GF-D8 (cell line): ENCODE data around the gene DCBLD1.
"Not testable (repeated sequence)": the region's sequence is repeated elsewhere in the genome, so short reads cannot be mapped to it uniquely, and the experiment has no call there.

ENCODE experiments used
- DNase-seq: peaks from one replicate; lab custom pipeline; 2025; lab: John Stamatoyannopoulos, UW

DCBLD1 gene

DNA sequence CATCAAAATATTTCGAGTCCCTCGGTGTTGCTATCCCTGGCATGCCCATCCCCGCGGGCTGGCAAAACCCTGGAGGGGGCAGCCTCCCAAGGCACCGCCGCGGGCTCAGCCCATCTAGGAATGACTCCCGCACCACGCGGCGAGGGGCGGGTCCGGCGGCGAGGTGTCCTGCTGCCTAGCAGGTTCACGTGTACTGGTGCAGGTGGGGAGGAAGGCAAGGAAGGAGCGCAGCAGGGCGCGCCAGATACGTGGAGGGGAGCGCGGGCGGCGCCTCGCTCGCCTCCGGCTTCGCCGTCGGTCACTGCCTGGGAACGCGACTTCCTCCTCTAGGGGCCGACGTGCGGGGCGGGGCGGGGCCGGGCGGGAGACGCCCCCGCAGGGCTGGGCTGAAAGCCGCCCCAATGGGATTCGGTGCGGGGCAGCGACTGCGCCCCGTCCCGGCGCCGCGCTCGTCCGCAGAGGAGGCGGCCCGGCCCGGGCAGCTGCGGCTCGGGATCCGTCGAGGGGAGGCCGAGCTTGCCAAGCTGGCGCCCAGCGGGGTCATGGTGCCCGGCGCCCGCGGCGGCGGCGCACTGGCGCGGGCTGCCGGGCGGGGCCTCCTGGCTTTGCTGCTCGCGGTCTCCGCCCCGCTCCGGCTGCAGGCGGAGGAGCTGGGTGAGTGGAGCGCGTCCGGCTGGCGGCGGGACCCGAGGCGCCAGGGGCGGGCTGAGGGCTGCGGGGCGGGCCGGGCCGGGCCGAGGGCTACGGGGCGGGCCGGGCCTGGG is at the start of gene DCBLD1:
DCBLD1 (plus strand) TSS at position 435 of the 764 bp plus-strand sequence; CDS start at position 543, 108 bp downstream.
- no peak for DNase-seq

DNA sequence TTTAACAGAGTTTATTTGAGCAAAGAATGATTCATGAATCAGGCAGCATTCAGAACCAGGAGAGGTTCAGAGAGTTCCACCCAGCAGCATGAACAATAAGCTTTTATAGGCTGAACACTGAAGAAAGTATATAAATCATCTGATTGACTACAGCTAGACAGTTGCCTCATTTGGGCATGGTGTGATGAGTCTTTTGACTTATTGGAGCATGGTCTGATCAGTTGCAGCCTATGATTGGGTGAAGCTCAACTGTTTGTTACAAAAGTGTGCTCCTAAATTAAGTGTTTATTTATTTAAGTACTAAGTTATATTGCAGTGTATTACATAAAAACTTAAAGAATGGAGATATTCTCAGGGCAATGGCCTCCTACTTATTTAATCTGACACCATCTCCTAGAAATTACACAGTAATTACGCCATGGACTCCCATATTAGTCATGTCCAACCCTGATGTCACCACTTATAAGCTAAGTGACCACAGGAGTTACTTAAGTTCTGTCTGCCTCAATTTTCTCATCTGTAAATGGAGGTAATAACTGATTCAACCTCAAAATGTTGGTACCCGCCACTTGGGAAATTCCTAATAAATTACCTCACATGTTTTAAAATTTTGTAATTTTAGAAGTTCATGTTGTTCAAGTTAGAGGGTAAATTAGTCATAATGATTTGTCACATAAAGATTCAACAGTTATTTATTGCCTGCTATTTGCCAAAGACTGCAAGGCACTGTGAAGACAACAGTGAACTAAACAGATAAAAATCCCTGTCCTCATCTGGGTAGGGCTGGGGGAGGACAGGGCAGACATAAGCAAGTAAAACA is 41.6 kb upstream of the DCBLD1 start:
- no peak for DNase-seq

DNA sequence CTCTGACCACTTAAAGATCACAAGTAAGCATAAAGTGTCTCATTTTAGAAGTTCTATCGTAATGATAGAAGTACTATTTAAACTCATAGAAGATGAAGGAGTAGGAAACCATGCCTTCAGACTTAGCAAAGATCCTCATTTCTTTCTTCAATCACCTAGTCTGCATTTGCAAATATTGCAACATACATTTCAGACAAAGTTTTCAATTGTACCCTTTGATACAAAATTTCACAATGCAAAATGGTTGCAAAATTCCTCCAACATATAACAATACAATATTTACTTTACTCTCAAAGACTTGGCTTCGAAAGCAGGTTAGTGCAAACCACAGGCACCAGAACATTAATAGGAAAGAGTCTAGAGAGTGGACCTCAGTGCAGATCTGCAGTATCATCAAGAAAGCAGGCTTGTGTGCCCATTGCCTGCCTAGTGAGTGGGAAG is 40.6 kb upstream of the DCBLD1 start:
- no peak for DNase-seq

DNA sequence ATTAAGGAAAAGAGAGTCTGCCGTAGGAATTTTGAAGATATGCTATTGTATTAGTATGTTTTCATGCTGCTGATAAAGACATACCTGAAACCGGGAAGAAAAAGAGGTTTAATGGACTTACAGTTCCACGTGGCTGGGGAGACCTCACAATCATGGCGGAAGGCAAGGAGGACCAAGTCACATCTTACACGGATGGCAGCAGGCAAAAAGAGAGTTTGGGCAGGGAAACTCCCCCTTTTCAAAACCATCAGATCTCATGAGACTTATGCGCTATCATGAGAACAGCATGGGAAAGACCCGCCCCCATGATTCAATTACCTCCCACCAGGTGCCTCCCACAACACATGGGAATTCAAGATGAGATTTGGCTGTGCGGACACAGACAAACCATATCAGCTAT is 40.2 kb upstream of the DCBLD1 start:
- DNase-seq, result not testable (repeated sequence)

DNA sequence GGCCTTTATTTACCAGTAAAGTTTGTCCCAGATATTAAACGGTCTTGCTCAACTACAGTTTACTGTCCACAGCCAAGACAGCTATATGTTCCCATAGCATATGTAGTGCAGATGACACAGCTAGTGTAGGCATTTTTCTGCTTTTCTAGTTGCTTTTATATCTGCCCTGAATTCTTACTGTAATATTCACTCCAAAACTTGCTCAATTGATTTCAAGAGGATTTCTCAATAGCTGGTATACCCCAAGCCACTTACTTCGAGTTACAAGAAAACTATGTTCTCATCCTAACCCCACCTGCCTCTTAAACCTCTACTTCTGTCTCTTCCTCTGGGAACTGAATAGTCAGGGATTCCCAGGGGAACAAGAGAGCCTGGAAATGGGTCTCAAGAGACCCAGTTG is 37.9 kb upstream of the DCBLD1 start:
- DNase-seq, result no peak

DNA sequence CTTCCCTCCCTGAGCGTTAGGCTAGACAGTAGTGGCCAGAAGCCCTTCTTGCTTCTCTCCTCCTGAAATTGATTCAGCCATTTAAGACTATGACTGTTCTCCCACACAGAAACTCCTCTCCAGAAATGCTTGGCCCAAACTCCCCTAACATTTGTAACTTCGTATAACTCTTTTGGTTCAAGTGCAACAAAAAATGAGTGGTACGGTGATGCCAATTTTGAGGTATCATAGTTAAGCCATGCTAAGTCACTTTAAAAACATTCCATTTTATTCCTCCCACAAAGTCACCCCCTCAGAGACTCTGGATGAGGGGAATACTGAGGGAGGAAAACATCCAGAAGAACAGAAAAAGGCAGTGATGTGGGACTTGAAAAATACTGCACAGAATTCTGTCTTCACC is 35.6 kb upstream of the DCBLD1 start:
- no peak for DNase-seq

DNA sequence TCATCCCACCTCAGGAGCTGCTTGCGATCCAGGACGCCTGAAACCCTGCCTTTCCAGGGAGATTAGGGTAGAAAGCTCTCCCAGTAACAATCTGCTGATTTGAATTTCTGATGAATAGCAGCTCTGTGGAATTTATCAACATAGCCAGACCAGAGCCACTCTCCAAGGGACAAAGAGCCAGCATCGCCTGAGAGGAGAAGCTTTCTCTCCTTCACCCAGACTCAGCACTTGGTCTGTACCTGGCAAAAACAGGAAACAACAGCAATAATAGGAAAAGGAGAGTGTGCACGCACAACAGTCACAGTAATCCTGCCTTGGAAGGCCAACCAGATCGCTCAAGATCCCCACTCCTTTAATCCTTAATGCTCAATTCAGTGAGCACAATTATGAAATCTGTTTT is 34.5 kb upstream of the DCBLD1 start:
- no peak for DNase-seq

DNA sequence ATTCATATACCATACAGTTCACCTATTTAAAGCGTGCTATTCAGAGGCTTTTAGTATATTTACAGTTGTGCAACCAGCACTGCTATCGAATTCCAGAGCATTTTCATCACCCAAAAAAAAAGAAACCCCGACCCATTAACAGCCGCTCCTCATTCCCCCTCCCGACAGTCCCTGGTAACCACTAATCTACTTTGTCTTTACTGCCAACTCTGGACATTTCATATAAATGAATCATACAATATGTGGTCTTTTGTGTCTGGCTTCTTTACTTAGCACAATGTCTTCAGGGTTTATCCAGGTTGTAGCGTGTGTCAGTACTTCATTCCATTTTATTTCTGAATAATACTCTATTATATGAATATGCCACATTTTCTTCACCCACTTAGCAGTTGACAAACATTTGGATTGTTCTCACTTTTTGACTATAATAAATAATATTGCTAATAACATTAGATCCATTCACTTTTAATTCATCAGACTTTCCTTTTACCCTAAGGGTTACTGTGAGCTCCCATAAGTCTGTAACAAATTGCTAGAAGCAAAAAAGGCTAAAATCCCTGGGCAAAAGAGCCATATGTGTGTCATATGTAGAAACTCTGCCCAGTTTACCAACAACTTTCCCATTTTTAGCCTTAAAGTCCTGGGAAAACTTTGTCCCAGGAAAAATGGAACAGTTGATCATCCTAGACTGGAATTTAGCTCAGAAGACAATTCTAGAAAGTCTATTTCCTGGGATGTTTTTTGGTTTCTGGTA is 33.6 kb upstream of the DCBLD1 start:
- DNase-seq, result no peak

DNA sequence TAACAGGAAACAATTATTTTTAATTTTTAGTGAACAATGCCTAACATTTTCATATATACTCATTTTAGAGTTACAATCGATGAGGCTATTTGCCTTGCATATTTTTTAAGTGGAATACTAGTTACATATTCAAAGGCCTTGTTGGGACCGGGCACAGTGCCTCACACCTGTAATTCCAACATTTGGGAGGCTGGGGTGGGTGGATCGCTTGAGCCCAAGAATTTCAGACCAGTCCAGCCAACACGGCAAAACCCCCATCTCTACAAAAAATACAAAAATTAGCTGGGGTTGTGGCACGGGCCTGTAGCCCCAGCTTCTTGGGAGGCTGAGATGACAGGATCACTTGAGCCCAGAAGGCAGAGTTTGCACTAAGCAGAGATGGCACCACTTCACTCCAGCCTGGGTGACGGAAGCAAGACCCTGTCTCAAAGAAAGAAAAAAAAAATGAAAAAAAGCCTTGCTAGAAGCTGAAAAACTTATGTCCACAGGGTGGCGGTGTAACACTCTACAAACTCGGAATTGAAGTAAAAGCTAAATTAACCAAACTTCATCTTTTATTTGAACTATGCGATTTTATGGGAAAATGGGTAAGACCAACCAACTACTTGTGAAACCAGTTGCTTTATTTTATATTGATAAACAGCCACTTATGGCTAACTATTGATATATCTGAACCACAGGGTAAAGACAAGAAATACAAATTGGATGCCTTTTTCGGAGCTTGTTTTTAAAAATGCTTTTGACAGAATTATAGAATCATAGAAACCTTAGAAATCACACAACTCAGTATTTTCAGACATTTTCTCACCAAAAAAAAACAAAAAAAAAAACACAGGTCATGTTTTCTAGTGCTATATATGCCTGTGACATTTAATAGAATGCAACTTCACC is 32.7 kb upstream of the DCBLD1 start:
- DNase-seq, result no peak

DNA sequence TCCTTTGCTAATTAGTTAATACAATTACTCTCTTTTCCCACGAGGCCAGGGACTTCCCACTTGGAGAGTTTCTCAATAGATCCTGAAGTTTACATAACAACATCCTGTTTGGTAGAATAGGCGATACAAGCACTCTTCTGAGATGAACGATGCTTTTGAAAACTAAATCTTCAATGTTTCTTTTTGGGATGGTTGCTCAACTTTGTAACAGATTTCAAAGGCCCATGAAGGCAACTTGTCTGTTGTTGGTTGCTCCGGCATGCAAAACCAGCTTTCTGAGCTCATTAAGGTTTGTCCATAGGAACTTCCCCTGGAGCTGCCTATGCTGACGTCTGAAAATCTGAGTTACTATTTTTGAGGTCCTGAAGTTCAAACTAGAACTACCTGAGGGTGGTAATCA is 30.8 kb upstream of the DCBLD1 start:
- no peak for DNase-seq

DNA sequence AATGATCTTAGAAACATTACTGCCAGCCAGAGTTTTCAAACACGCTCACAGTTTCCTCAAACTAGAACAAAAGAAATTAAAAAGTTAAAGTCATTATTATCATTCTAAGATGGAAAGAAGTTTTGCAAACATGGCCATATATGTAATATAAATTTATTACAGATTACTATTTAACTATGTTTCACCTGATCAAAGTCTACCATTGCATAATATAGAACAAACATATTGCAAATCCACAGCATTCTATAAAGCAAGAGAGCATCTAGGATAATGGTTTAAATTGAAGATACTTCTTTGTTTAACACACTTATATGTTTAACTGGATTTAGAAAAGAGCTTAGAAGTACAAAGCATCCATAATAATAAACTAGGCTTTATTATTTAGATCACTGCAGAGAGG is 26.2 kb upstream of the DCBLD1 start:
- no peak for DNase-seq

DNA sequence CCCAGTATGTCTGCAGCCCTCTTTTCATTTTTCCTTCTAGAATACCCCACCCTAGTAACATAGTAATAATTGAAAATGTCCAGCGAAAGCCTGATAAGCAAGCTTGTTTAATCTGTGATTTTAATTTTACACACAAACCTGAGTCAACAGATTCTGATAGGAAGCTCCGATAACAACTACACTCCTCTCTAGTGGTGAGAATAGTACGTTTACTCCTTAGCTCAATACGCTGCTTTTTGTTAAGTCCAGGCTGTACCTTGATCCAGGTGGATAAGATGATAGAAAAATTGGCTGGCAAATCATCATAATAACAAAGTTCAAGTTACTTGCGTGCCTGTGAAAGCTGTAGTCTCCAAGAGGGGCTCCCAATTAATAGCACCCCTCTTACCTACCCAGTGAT is 25.5 kb upstream of the DCBLD1 start:
- no peak for DNase-seq

DNA sequence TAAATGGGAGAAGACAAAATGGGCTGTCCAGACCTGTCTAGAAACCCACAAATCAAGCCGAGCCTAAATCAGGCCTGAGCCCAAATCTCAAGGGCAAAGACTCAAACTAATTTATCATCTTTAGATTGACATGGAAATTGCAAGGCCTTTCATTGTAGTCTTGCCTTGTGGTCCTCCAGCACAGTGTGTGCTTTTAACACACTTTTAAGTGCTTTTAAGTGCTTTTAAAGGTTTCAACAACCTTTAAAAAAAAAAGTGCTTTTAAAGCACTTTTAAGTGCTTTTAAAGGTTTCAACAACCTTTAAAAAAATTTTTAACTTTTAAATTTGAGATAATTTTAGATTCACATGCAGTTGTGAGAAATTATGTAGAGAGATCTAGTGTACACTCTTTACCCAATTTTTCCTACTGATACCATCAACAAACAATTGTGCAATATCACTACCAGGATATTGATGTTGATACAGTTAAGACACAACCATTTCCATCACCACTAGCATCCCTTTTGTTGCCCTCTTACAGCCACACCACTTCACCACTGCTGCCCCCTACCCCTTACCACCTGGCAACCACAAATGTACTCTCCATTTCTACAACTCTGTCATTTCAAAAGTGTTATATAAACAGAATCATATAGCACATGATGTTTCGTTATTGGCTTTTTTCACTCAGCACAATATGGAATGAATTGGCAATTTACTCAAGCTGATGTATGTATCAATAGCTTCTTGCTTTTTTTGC is 23.1 kb upstream of the DCBLD1 start:
- DNase-seq, result no peak

DNA sequence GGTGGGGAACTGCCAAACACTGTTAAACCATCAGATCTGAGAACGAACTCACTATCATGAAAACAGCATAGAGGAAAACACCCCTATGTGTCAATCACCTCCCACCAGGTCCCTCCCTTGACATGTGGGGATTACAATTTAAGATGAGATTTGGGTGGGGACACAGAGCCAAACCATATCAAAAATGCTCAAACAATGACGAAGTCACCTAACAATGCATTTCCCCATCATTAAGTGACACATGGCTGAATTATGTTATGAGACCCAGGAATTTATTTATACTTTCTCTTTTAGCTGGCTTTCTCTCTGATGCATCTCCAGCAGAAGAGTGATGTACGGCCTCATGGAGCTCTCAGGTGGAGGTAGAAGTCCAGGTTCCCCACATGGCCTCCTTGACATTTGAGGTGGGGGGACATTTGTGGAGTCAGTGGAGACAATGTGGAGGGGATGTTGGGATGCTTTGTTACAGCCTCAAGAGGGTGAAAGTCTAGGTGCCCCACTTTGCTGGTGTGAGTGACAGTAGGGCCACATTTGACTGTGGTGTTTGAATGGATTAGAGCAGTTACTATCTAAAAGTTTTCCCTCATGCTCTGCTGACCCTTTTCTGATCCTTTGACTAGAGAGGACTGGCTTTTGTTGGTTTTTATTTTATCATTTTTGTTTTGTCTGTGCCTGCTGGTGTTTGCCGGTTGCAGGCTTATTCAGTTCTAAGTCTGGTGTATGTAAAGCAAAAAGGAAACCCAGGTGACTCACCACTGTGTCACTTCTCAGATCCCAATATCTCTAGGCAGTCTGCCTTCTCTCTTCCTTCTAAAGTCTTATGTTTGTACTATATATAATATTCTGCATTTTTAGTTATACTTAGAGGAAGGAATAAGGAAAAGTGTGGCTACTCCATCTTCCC is 18.5 kb upstream of the DCBLD1 start:
- DNase-seq, result no peak

DNA sequence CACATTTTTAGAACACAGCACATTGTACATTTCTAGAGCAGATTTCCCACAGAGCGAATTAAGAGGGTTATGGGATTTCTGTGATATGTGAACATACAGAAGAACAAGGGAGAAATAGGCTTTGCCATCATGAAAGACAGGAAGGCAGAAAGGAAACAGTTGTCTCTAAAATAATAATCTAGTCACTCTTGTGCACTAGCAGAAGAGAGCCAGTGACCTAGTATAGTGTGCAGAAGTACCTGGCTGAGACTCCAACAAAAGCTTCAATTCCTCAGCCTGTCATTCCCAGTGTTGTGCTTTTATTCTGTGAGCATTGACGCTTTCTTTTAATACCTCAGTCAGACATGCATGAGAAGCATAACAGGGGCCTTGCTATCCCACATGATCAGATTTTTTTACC is 17.8 kb upstream of the DCBLD1 start:
- DNase-seq, result no peak

DNA sequence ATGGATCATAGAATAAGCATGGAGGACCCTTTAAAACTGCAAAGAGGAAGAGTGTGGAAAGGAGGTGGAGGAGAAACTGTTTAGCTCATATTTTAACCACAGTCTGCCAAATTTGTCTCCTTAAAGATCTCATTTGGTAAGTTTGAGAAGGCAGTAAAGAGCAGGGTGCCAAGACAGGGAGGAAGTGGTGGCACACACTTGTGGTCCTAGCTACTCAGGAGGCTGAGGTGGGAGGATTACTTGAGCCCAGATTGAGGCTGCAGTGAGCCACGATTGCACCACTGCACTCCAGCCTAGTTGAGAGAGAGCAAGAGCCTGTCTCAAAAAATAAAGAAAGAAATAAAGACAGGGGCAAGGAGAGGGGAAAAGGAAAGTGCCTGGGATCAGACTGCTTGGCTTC is 16.8 kb upstream of the DCBLD1 start:
- DNase-seq, result no peak

DNA sequence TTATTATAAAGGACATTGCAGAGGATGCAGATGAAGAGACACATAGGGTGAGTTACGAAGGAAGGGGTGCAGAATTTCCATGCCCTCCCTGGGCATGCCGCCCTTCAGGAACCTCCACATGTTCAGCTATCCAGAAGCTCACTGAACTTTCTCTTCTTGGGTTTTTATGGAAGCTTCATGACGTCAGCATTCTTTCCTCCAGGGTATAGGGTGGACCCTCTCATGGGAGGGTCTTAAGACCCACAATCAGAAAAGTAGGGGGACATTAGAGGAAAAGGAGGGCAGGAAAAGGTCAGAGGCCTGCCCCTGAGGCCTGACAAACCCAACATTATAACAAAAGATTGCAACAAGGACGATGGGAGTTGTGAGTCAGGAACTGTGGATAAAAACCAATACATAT is 14.6 kb upstream of the DCBLD1 start:
- DNase-seq, result no peak

DNA sequence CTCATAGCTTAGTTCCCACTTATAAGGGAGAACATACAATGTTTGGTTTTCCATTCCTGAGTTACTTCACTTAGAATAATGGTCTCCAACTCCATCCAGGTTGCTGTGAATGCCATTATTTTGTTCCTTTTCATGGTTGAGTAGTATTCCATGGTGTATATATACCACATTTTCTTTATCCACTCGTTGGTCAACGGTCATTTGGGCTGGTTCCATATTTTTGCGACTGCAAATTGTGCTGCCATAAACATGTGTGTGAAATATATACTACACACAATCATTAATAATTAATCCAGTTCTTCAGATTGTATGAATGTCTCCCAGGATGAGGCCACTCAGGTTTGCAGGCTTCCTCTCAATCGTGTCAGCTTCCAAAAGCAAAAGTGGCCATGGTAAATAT is 13.9 kb upstream of the DCBLD1 start:
- not testable (repeated sequence) for DNase-seq

DNA sequence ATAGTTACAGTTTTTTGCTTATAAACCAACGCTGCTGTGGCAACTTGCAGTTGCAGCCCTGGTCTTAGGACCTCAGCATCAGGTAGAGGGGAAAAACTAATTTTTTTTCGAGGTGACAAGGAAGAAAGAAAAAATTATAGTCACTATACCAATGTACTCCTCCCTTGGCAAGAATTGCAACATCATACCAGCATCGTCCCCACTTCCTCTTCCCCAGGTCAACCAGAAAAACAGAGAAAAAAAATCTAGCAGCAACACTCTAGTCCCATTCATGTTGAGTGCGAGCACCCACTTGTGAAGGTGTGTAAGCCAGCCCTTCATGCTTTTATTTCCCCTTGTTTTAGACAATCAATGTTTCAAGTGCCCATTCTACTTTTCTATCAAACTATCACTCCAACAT is 13.1 kb upstream of the DCBLD1 start:
- DNase-seq, result peak; percentile 15

DNA sequence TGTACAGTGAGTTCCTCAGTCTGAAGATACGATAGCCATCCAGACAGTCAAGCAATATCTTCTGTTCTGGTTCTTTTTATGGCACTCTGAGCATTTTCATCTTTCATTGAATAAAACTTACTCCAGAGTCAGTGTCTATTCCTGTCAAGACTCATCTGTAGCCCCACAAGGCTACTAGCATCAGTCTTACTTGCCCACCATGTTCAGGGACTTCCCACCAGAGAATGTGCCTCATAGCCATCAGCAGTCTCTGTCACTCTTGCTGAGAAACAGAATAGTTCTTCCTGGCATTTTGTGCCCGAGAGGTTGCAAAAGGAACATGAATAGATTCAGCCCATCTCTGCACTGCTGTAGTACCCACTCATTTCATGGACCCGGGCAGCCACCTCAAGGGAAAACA is 12.7 kb upstream of the DCBLD1 start:
- DNase-seq, result no peak
